Naive thymus-derived CD4-positive, alpha-beta T cell (primary cell): Measurements from ENCODE around the gene SLC9A3. TPM values are rescaled to one million over a fixed set of nuclear protein-coding genes. Genes with fewer than 3 reads are reported as not detected.

Experiments
- ATAC-seq: fragments of 150-1000 bp; cut with Tn5 transposase; 2 replicates; pipeline ENCODE4 v1.10.0; 2021; ENCODE audit warnings: mild to moderate bottlenecking, moderate library complexity
- CTCF ChIA-PET: fragments of 350-600 bp; sonication (Branson Sonifier 250); formaldehyde crosslinking; loops from one replicate; lab custom pipeline; 2021; ENCODE audit warnings: antibody characterized with exemption; lab: Charles Lee
- POLR2A ChIA-PET: fragments of 350-600 bp; sonication (Branson Sonifier 250); formaldehyde crosslinking; loops from one replicate; lab custom pipeline; 2021; ENCODE audit warnings: antibody characterized with exemption, inconsistent platforms; lab: Charles Lee
- DNase-seq, 9 donors: peaks; one replicate each; pipeline versions ENCODE4 v3.0.0 to v3.0.0-alpha.2; 2020 to 2022; ENCODE audit warnings: mixed read lengths in 1 of 9
- H3K27ac ChIP-seq: one replicate; pipeline ENCODE4 v1.7.0; 2013; ENCODE audit warnings: mild to moderate bottlenecking, low read depth, low read length, moderate library complexity
- H3K27me3 ChIP-seq, 2 donors: one replicate each; pipeline ENCODE4 v1.7.0; 2013; ENCODE audit warnings: low read length in 2 of 2, mild to moderate bottlenecking in 2 of 2, moderate library complexity in 2 of 2; ENCODE audit not compliant: control insufficient read depth in 2 of 2, insufficient read depth in 2 of 2
- H3K36me3 ChIP-seq, 3 experiments: 1 replicate in 2 of 3; 2 replicates in 1 of 3; pipeline ENCODE4 v1.7.0; 2013; ENCODE audit warnings: low read length in 3 of 3, mild to moderate bottlenecking in 3 of 3, moderate library complexity in 1 of 3; ENCODE audit not compliant: insufficient read depth in 3 of 3, control insufficient read depth in 2 of 3
- H3K4me1 ChIP-seq, 2 donors: one replicate each; pipeline ENCODE4 v1.7.0; 2013; ENCODE audit warnings: low read length in 2 of 2, mild to moderate bottlenecking in 2 of 2, moderate library complexity in 1 of 2; ENCODE audit not compliant: control insufficient read depth in 2 of 2, insufficient read depth in 2 of 2
- H3K4me3 ChIP-seq: 2 replicates; pipeline ENCODE4 v1.7.0; 2013; ENCODE audit warnings: mild to moderate bottlenecking, low read length
- H3K9me3 ChIP-seq, 3 experiments: 1 replicate in 2 of 3; 2 replicates in 1 of 3; pipeline ENCODE4 v1.7.0; 2013; ENCODE audit warnings: low read length in 3 of 3; ENCODE audit not compliant: control insufficient read depth in 2 of 3
- H3K27ac Mint-ChIP-seq, 9 donors: one replicate each; pipeline ENCODE4 v1.8.0; 2020 to 2022; ENCODE audit warnings: mixed read lengths in 9 of 9, mild to moderate bottlenecking in 8 of 9, moderate library complexity in 5 of 9, inconsistent platforms in 2 of 9
- H3K27me3 Mint-ChIP-seq, 5 donors: one replicate each; pipeline ENCODE4 v1.8.0; 2021 to 2022; ENCODE audit warnings: mixed read lengths in 5 of 5, mild to moderate bottlenecking in 1 of 5
- H3K36me3 Mint-ChIP-seq, 5 donors: one replicate each; pipeline ENCODE4 v1.8.0; 2020 to 2022; ENCODE audit warnings: mixed read lengths in 5 of 5, mild to moderate bottlenecking in 3 of 5, inconsistent platforms in 1 of 5
- H3K4me1 Mint-ChIP-seq, 7 donors: one replicate each; pipeline ENCODE4 v1.8.0; 2020 to 2022; ENCODE audit warnings: mixed read lengths in 7 of 7, mild to moderate bottlenecking in 3 of 7, inconsistent platforms in 1 of 7
- H3K4me3 Mint-ChIP-seq, 10 donors: one replicate each; pipeline ENCODE4 v1.8.0; 2020 to 2022; ENCODE audit warnings: mild to moderate bottlenecking in 10 of 10, mixed read lengths in 10 of 10, moderate library complexity in 6 of 10, inconsistent platforms in 2 of 10
- H3K9me3 Mint-ChIP-seq, 11 donors: one replicate each; pipeline ENCODE4 v1.8.0; 2020 to 2022; ENCODE audit warnings: mixed read lengths in 11 of 11, mild to moderate bottlenecking in 4 of 11, inconsistent platforms in 1 of 11, moderate library complexity in 1 of 11
- intact Hi-C, 2 donors: fragments of 100-400 bp; cut with micrococcal nuclease; formaldehyde crosslinking; loops; one replicate each; pipeline ENCODE4 v1.15.1; 2023
- polyA plus RNA-seq, 2 donors: library from polyadenylated mRNA; unstranded; fragments of 300-500 nt; fragmentation: Illumina TruSeq; gene quantifications; one replicate each; pipeline ENCODE4 v1.2.3, GENCODE V29; 2021
- total RNA-seq, 6 experiments: library from RNA in 5 of 6; stranded (reverse) in 5 of 6; gene quantifications; 1 replicate in 5 of 6; 2 replicates in 1 of 6; pipeline ENCODE4 v1.2.3 and lab custom pipeline; 2021 to 2026

The SLC9A3 gene
- total RNA-seq (1 to 10 TPM; 1.5 to 3.4 (median 2.4) TPM), polyA plus RNA-seq (1 to 10 TPM; 3.4 to 5.5 TPM), total RNA-seq (lab: John Stamatoyannopoulos, UW) (0.40 reads per million)

DNA sequence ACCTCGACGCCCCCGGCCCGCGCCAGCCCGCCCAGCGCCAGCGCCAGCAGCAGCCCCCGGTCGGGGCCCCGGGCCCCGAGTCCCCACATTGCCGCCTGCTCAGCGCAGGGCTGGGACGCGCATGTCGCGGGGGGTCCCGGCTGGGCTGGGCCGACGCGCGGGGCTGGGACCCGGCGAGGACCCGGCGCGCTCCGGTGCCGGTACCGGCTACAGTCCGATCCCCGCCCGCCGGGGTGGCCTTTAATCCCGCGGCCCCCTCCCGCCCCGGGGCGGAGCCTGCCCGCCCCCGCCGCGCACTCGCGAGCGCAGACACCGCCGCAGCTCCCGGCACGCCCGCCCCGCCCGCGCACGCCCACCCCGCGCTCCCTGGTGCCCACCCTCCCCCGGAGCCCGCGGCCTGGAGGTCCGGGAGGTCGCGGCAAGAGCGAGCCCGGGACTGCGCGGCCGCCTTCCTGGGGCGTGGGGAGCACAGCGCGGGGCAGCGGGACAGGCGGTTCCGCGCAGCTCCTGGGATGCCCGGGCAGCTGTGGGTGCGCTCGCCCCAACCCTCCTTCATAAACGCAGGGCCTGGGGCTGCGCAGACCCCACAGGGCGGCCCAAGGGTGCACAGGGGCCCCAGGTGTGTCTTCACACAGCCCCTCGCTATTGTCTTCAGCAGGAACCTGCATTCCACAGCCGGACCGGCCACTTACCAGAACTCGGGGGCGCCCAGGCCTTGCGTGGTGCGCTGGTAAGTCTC is at the start of gene SLC9A3:
Gene SLC9A3, minus strand, starts transcription at position 216 of the 739 bp plus-strand sequence.
- no peaks in the 10 kb centered on the region for H3K36me3 ChIP-seq
- intact Hi-C loops: no loop called here
- Mint-ChIP-seq H3K27me3 (peaks cover 37 to 63% (median 48%) of the 10 kb centered on the region in 5 donors), H3K4me1 (peaks cover 24 to 34% (median 30%) of the 10 kb centered on the region in 7 donors), H3K27ac (peak within 1 kb of the TSS in 2 of 9 donors; percentile 18 to 82), H3K9me3 (no peaks in the 10 kb centered on the region), H3K4me3 (peak within 1 kb of the TSS; percentile 10 to 82 (median 48)), H3K36me3 (peaks cover 0 to 5% (median 0%) of the 10 kb centered on the region in 5 donors)
- H3K4me3 ChIP-seq: no peak within 1 kb of the TSS
- POLR2A ChIA-PET: no interaction called here
- CTCF ChIA-PET: no interaction called here
- peaks cover 7 to 20% of the 10 kb centered on the region in 2 donors for H3K4me1 ChIP-seq
- H3K9me3 ChIP-seq: no peaks in the 10 kb centered on the region
- no peak within 1 kb of the TSS for H3K27ac ChIP-seq
- ATAC-seq (no peak), DNase-seq (no peak)
- peaks cover 0 to 4% of the 10 kb centered on the region in 2 donors for H3K27me3 ChIP-seq

DNA sequence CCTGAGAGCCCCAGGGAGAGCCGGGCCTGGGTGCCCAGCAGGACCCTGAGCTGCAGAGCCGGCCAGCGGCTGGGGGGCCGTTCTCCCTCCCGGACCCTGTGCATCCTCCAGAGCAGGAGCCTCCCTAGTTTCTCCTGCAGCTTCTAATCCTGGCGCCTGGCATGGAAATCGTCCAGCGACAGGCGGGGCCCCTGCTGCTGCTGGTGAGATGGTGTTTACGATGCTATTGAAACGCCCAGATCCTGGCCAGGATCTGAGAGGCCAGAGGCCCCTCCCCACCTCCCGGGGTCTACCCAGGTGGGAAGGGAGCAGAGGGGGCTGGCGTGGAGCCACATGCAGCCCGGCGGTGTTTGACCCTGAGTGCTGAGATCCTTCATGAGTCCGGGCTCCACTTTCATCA is 49.7 kb upstream of the SLC9A3 start:
- CTCF ChIA-PET: no interaction called here
- H3K27me3 Mint-ChIP-seq: peaks cover 22 to 43% (median 36%) of the 10 kb centered on the region in 5 donors
- H3K27ac Mint-ChIP-seq: no peak overlapping the region

DNA sequence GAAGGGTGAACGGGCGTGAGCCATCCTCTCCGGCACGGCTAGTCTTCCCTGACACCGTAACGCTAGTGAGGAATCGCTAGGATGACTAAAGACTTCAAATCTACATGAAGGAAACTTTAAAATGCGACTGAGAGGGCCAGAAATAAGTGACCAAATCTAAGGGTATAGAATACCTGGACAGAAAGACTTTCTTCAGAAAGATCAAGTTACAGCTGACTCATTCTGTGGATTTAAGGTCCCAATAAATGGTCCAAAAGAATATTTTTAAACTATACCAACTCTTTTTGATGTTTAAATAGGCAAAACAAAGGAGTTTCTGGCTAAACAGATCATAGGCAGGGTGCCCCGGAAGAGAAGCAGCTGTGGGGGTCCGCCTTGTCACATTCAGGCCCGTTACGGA is 49.0 kb upstream of the SLC9A3 start:
- no peak overlapping the region for H3K4me3 Mint-ChIP-seq
- Histone ChIP-seq H3K9me3 (peaks cover 0 to 23% (median 0%) of the 10 kb centered on the region in 3 experiments), H3K4me3 (no peak overlapping the region), H3K27ac (no peak overlapping the region), H3K4me1 (no peaks in the 10 kb centered on the region), H3K36me3 (no peaks in the 10 kb centered on the region), H3K27me3 (peaks cover 0 to 3% of the 10 kb centered on the region in 2 donors)
- H3K27ac Mint-ChIP-seq: no peak overlapping the region
- intact Hi-C loops: no loop called here
- peaks cover 4 to 37% (median 25%) of the 10 kb centered on the region in 11 donors for H3K9me3 Mint-ChIP-seq
- H3K36me3 Mint-ChIP-seq: peaks cover 0 to 12% (median 10%) of the 10 kb centered on the region in 5 donors
- ChIA-PET POLR2A (no interaction called here), CTCF (no interaction called here)
- H3K27me3 Mint-ChIP-seq: peaks cover 16 to 40% (median 36%) of the 10 kb centered on the region in 5 donors
- peaks cover 0 to 2% (median 0%) of the 10 kb centered on the region in 7 donors for H3K4me1 Mint-ChIP-seq
- no peak for ATAC-seq
- no peak for DNase-seq

More for the DNA sequence above, 49.7 kb upstream of the SLC9A3 start:
- DNase-seq: no peak
- intact Hi-C loops: no loop called here
- H3K9me3 Mint-ChIP-seq: peaks cover 4 to 41% (median 28%) of the 10 kb centered on the region in 11 donors
- H3K4me1 Mint-ChIP-seq: peaks cover 0 to 2% (median 0%) of the 10 kb centered on the region in 7 donors
- Histone ChIP-seq H3K9me3 (peaks cover 0 to 23% (median 0%) of the 10 kb centered on the region in 3 experiments), H3K27me3 (peaks cover 0 to 3% of the 10 kb centered on the region in 2 donors), H3K4me3 (no peak overlapping the region), H3K27ac (no peak overlapping the region), H3K4me1 (no peaks in the 10 kb centered on the region), H3K36me3 (no peaks in the 10 kb centered on the region)
- peaks cover 1 to 12% (median 10%) of the 10 kb centered on the region in 5 donors for H3K36me3 Mint-ChIP-seq
- ATAC-seq: no peak
- H3K4me3 Mint-ChIP-seq: no peak overlapping the region
- POLR2A ChIA-PET: no interaction called here

DNA sequence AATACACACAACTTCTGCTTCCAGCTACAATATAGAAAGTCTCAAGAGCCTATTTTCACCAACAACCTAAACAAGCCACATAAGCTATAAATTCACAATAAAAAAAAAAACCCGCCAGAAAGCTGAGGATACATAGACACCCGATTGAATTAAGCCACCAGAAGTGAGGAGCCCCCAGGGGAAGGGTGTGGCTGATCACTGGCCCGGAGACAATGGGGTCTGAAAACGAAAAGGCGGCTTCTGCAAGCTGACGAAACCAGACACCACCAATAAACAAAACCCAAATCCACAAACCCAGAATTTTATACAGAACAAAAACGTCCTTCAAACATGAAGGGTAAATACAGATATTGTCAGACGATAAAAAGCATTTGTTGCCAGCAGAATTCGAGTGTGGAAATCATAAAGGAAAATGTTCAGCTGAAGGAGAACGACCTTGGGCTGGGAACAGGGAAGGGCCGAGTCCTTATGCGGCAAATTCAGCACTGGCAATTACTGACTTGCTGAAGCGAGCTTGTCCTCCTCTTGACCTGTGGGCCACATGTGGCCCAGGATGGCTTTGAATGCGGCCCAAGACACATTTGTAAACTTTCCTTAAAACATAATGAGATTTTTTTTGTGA is 48.3 kb upstream of the SLC9A3 start:
- intact Hi-C loops: no loop called here
- DNase-seq: no peak
- Mint-ChIP-seq H3K27ac (no peak overlapping the region), H3K36me3 (peaks cover 0 to 12% (median 8%) of the 10 kb centered on the region in 5 donors), H3K4me1 (peaks cover 0 to 2% (median 0%) of the 10 kb centered on the region in 7 donors), H3K9me3 (peaks cover 4 to 30% (median 25%) of the 10 kb centered on the region in 11 donors), H3K27me3 (peaks cover 14 to 38% (median 33%) of the 10 kb centered on the region in 5 donors), H3K4me3 (no peak overlapping the region)
- ChIA-PET POLR2A (no interaction called here), CTCF (no interaction called here)
- Histone ChIP-seq H3K27me3 (peaks cover 0 to 3% of the 10 kb centered on the region in 2 donors), H3K36me3 (no peaks in the 10 kb centered on the region), H3K4me1 (no peaks in the 10 kb centered on the region), H3K9me3 (peaks cover 0 to 23% (median 0%) of the 10 kb centered on the region in 3 experiments), H3K4me3 (no peak overlapping the region), H3K27ac (no peak overlapping the region)
- ATAC-seq: no peak

DNA sequence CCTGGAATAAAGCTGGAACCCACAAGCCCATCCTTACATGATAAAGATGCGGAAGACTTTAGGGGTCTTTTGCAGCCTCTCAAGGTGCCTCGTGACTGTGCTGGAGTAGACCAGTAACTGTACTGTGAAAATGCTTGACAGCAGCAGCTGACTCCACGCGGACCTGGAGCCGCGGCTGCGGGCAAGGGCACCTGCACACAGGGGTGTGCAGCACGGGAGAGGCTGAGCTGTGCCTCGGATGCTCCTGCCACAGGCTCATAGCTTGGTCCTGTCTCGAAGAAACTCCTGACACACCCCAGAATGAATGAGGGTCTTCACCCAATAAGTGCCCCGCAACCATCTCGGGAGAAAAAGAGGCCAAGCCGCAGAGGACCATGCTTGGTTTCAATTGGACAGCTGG is 47.5 kb upstream of the SLC9A3 start:
- H3K27me3 ChIP-seq: peaks cover 0 to under 1% of the 10 kb centered on the region in 2 donors

DNA sequence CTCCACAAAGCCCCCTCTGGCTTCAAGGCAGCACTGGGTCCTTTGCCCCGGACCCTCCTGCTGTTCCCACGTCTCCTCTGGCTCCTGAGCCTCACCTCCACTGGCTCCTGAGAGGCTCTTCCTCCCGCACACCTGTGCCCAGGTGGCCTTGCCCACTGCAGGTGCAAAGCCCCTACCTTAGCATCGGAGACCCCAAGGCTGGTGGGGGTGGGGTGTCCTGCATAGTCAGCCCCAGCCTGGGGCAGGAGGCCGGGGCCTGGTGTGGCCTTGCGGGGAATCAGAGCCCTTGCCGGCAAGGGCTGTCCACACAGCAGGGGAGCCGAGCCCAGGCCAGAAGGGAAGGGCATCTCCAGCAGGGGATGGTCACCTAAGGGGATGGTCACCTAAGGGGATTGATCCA is 46.6 kb upstream of the SLC9A3 start:
- no peaks in the 10 kb centered on the region for H3K27me3 ChIP-seq
- CTCF ChIA-PET: no interaction called here
- DNase-seq (no peak), ATAC-seq (no peak)
- intact Hi-C loops: no loop called here
- Mint-ChIP-seq H3K36me3 (peaks cover 0 to 13% (median 6%) of the 10 kb centered on the region in 5 donors), H3K4me1 (peaks cover 0 to 4% (median 0%) of the 10 kb centered on the region in 7 donors), H3K4me3 (no peak overlapping the region), H3K9me3 (peaks cover 0 to 22% (median 11%) of the 10 kb centered on the region in 11 donors), H3K27me3 (peaks cover 23 to 48% (median 45%) of the 10 kb centered on the region in 5 donors), H3K27ac (no peak overlapping the region)
- peaks cover 0 to 9% (median 0%) of the 10 kb centered on the region in 3 experiments for H3K9me3 ChIP-seq
- no peaks in the 10 kb centered on the region for H3K36me3 ChIP-seq
- H3K4me1 ChIP-seq: no peaks in the 10 kb centered on the region
- no peak overlapping the region for H3K27ac ChIP-seq
- POLR2A ChIA-PET: no interaction called here
- no peak overlapping the region for H3K4me3 ChIP-seq

More for the DNA sequence above, 47.5 kb upstream of the SLC9A3 start:
- Histone ChIP-seq H3K4me1 (no peaks in the 10 kb centered on the region), H3K9me3 (peaks cover 0 to 16% (median 0%) of the 10 kb centered on the region in 3 experiments), H3K4me3 (no peak overlapping the region), H3K36me3 (no peaks in the 10 kb centered on the region), H3K27ac (no peak overlapping the region)
- H3K4me1 Mint-ChIP-seq: peaks cover 0 to 4% (median 0%) of the 10 kb centered on the region in 7 donors
- peaks cover 4 to 27% (median 19%) of the 10 kb centered on the region in 11 donors for H3K9me3 Mint-ChIP-seq
- H3K36me3 Mint-ChIP-seq: peaks cover 0 to 14% (median 6%) of the 10 kb centered on the region in 5 donors
- no peak for DNase-seq
- H3K27ac Mint-ChIP-seq: no peak overlapping the region
- no peak overlapping the region for H3K4me3 Mint-ChIP-seq
- intact Hi-C loops: no loop called here
- ATAC-seq: no peak
- peaks cover 21 to 46% (median 39%) of the 10 kb centered on the region in 5 donors for H3K27me3 Mint-ChIP-seq
- ChIA-PET CTCF (no interaction called here), POLR2A (no interaction called here)
